ENCODE measurements around the gene R3HDM4.

The R3HDM4 gene

GRCh38 chr19:885536-886224, 27.3 kb downstream of the R3HDM4 start:
- peaks cover 66% of the 10 kb centered on the region for H3K36me3 ChIP-seq
- no peak for TF ChIP-seq CTCF (IDR thresholded peaks at IDR 0.05; ENCODE audit: low read depth, low read length)
- no peak overlapping the region for H3K4me3 ChIP-seq (ENCODE audit: low read depth, low read length)
- no peak for DNase-seq
- H3K4me1 ChIP-seq = peaks cover 16% of the 10 kb centered on the region
- H3K27me3 ChIP-seq = no peaks in the 10 kb centered on the region; the same call in 1 of the 2 replicates
- no peaks in the 10 kb centered on the region for H3K9me3 ChIP-seq

GRCh38 chr19:884420-885211, 28.4 kb downstream of the R3HDM4 start:
- Histone ChIP-seq H3K4me3 (ENCODE audit: low read depth, low read length) (no peak overlapping the region), H3K27me3 (no peaks in the 10 kb centered on the region; the same call in 1 of the 2 replicates), H3K36me3 (peaks cover 58% of the 10 kb centered on the region), H3K9me3 (no peaks in the 10 kb centered on the region), H3K4me1 (peaks cover 16% of the 10 kb centered on the region)
- peak; percentile 49 for DNase-seq
- TF ChIP-seq CTCF (IDR thresholded peaks at IDR 0.05; ENCODE audit: low read depth, low read length) = no peak

GRCh38 chr19:883661-884211, 29.3 kb downstream of the R3HDM4 start:
- no peaks in the 10 kb centered on the region for H3K9me3 ChIP-seq
- H3K4me3 ChIP-seq (ENCODE audit: low read depth, low read length) = no peak overlapping the region
- DNase-seq = no peak
- H3K36me3 ChIP-seq = peaks cover 52% of the 10 kb centered on the region
- TF ChIP-seq CTCF (IDR thresholded peaks at IDR 0.05; ENCODE audit: low read depth, low read length) = no peak
- H3K4me1 ChIP-seq = peaks cover 16% of the 10 kb centered on the region
- H3K27me3 ChIP-seq = no peaks in the 10 kb centered on the region; the same call in 1 of the 2 replicates

- no peaks in the 10 kb centered on the region for H3K9me3 ChIP-seq
- peaks cover 16% of the 10 kb centered on the region for H3K4me1 ChIP-seq
- DNase-seq = no peak
- H3K36me3 ChIP-seq = peaks cover 48% of the 10 kb centered on the region
- no peak overlapping the region for H3K4me3 ChIP-seq (ENCODE audit: low read depth, low read length)
- no peak for TF ChIP-seq CTCF (IDR thresholded peaks at IDR 0.05; ENCODE audit: low read depth, low read length)
- no peaks in the 10 kb centered on the region; the same call in 1 of the 2 replicates for H3K27me3 ChIP-seq
Measured at GRCh38 chr19:882871-883497, 30.0 kb downstream of the R3HDM4 start.

GRCh38 chr19:881385-882071, 31.5 kb downstream of the R3HDM4 start:
- no peaks in the 10 kb centered on the region for H3K9me3 ChIP-seq
- no peak overlapping the region for H3K4me3 ChIP-seq (ENCODE audit: low read depth, low read length)
- H3K27me3 ChIP-seq = no peaks in the 10 kb centered on the region; the same call in 1 of the 2 replicates
- no peak for DNase-seq
- peaks cover 12% of the 10 kb centered on the region for H3K4me1 ChIP-seq
- peaks cover 44% of the 10 kb centered on the region for H3K36me3 ChIP-seq
- no peak for TF ChIP-seq CTCF (IDR thresholded peaks at IDR 0.05; ENCODE audit: low read depth, low read length)

Measured in BE2C (cell line).